H9 (cell line): ENCODE measurements around the gene CNNM3. TPM values are rescaled to one million over a fixed set of nuclear protein-coding genes. Genes with fewer than 3 reads are reported as not detected.

Experiments used
- DNase-seq: peaks from one replicate; pipeline ENCODE4 v3.0.0-alpha.2; 2017
- H2AFZ ChIP-seq: one replicate; pipeline ENCODE4 v1.6.1; 2013; ENCODE audit warnings: mild to moderate bottlenecking, low read length, control low read depth, moderate library complexity
- H2AK5ac ChIP-seq: 2 replicates; pipeline ENCODE4 v1.6.1; 2013; ENCODE audit warnings: low read length, control low read depth, mixed read lengths; ENCODE audit not compliant: insufficient read length
- H2BK120ac ChIP-seq: one replicate; pipeline ENCODE4 v1.6.1; 2013; ENCODE audit warnings: low read depth, mild to moderate bottlenecking, low read length, control low read depth, inconsistent platforms; ENCODE audit not compliant: poor library complexity, severe bottlenecking
- H2BK12ac ChIP-seq: 2 replicates; pipeline ENCODE4 v1.6.1; 2013; ENCODE audit warnings: low read length, control low read depth, mixed read lengths, low read depth; ENCODE audit not compliant: insufficient read length
- H2BK15ac ChIP-seq: 2 replicates; pipeline ENCODE4 v1.6.1; 2013; ENCODE audit warnings: low read depth, low read length, control low read depth
- H2BK20ac ChIP-seq: one replicate; pipeline ENCODE4 v1.6.1; 2013; ENCODE audit warnings: low read depth, mild to moderate bottlenecking, low read length, control low read depth, inconsistent platforms; ENCODE audit not compliant: poor library complexity, severe bottlenecking
- H2BK5ac ChIP-seq: 2 replicates; pipeline ENCODE4 v1.6.1; 2013; ENCODE audit warnings: low read length, control low read depth, mixed read lengths; ENCODE audit not compliant: insufficient read length
- H3K14ac ChIP-seq: 2 replicates; pipeline ENCODE4 v1.6.1; 2013; ENCODE audit warnings: low read length, control low read depth; ENCODE audit not compliant: insufficient read depth
- H3K18ac ChIP-seq: 2 replicates; pipeline ENCODE4 v1.6.1; 2013; ENCODE audit warnings: low read depth, mild to moderate bottlenecking, mixed read lengths, low read length, control low read depth; ENCODE audit not compliant: insufficient read length
- H3K23ac ChIP-seq: 2 replicates; pipeline ENCODE4 v1.6.1; 2013; ENCODE audit warnings: low read length, control low read depth, mixed read lengths, low read depth; ENCODE audit not compliant: insufficient read length
- H3K23me2 ChIP-seq: 2 replicates; pipeline ENCODE4 v1.6.1; 2013; ENCODE audit warnings: low read depth, mild to moderate bottlenecking, mixed read lengths, low read length, control low read depth; ENCODE audit not compliant: insufficient read length, poor library complexity, severe bottlenecking
- H3K27ac ChIP-seq: 2 replicates; pipeline ENCODE4 v1.5.1; 2013; ENCODE audit warnings: low read length, control low read depth, mixed read lengths, low read depth; ENCODE audit not compliant: insufficient read length
- H3K27me3 ChIP-seq: 2 replicates; pipeline ENCODE4 v1.6.1; 2013; ENCODE audit warnings: low read length, control low read depth, inconsistent platforms; ENCODE audit not compliant: insufficient read depth
- H3K4ac ChIP-seq: 2 replicates; pipeline ENCODE4 v1.6.1; 2013; ENCODE audit warnings: low read depth, mild to moderate bottlenecking, control low read depth, inconsistent platforms, low read length, moderate library complexity
- H3K4me1 ChIP-seq: 2 replicates; pipeline ENCODE4 v1.6.1; 2013; ENCODE audit warnings: low read length, control low read depth, inconsistent platforms; ENCODE audit not compliant: insufficient read depth
- H3K4me2 ChIP-seq: 2 replicates; pipeline ENCODE4 v1.6.1; 2013; ENCODE audit warnings: low read length, control low read depth, mixed read lengths; ENCODE audit not compliant: insufficient read length, insufficient read depth
- H3K56ac ChIP-seq: 2 replicates; pipeline ENCODE4 v1.6.1; 2013; ENCODE audit warnings: low read depth, mild to moderate bottlenecking, mixed read lengths, low read length, control low read depth; ENCODE audit not compliant: insufficient read length
- H3K79me1 ChIP-seq: 2 replicates; pipeline ENCODE4 v1.6.1; 2013; ENCODE audit warnings: low read depth, mild to moderate bottlenecking, moderate library complexity, low read length, control low read depth, inconsistent platforms; ENCODE audit not compliant: insufficient read depth, poor library complexity, severe bottlenecking
- H3K79me2 ChIP-seq: 2 replicates; pipeline ENCODE4 v1.6.1; 2013; ENCODE audit warnings: low read length, control low read depth, inconsistent platforms; ENCODE audit not compliant: insufficient read depth
- H3K9ac ChIP-seq: 2 replicates; pipeline ENCODE4 v1.6.1; 2013; ENCODE audit warnings: low read length, control low read depth, mixed read lengths; ENCODE audit not compliant: insufficient read length; ENCODE audit errors: extremely low read depth
- H3K9me3 ChIP-seq: one replicate; pipeline ENCODE4 v1.6.1; 2013; ENCODE audit warnings: low read depth, low read length, inconsistent platforms; ENCODE audit not compliant: control insufficient read depth
- H3T11ph ChIP-seq: one replicate; pipeline ENCODE4 v1.6.1; 2013; ENCODE audit warnings: mild to moderate bottlenecking, low read length, control low read depth, inconsistent platforms
- H4K20me1 ChIP-seq: one replicate; pipeline ENCODE4 v1.6.1; 2013; ENCODE audit not compliant: control insufficient read depth, insufficient read length, insufficient read depth
- H4K5ac ChIP-seq: 2 replicates; pipeline ENCODE4 v1.6.1; 2013; ENCODE audit warnings: low read depth, mild to moderate bottlenecking, mixed read lengths, low read length, control low read depth; ENCODE audit not compliant: insufficient read length
- H4K8ac ChIP-seq: replicated peaks from 2 replicates; pipeline ENCODE4 v1.6.1; 2013; ENCODE audit warnings: low read length, control low read depth, mixed read lengths, low read depth; ENCODE audit not compliant: insufficient read length
- H4K91ac ChIP-seq: 2 replicates; pipeline ENCODE4 v1.6.1; 2013; ENCODE audit warnings: low read depth, mild to moderate bottlenecking, moderate library complexity, mixed read lengths, low read length, control low read depth; ENCODE audit not compliant: insufficient read length
- H3K27ac Mint-ChIP-seq, 3 experiments: 2 replicates in 2 of 3; 3 replicates in 1 of 3; pipeline ENCODE4 v1.8.0; 2020 to 2021; ENCODE audit warnings: mixed read lengths in 3 of 3, mild to moderate bottlenecking in 1 of 3, moderate library complexity in 1 of 3
- H3K27me3 Mint-ChIP-seq: 2 replicates; pipeline ENCODE4 v1.8.0; 2021; ENCODE audit warnings: low read depth, mild to moderate bottlenecking, moderate library complexity, mixed read lengths
- H3K36me3 Mint-ChIP-seq, 3 experiments: 2 replicates in 2 of 3; 3 replicates in 1 of 3; pipeline ENCODE4 v1.8.0; 2020 to 2021; ENCODE audit warnings: low read depth in 3 of 3, mixed read lengths in 3 of 3; ENCODE audit not compliant: insufficient read depth in 1 of 3
- H3K4me1 Mint-ChIP-seq, 2 experiments: 2 replicates each; pipeline ENCODE4 v1.8.0; 2020; ENCODE audit warnings: mixed read lengths in 2 of 2
- H3K4me3 Mint-ChIP-seq, 2 experiments: 2 replicates in 1 of 2; 3 replicates in 1 of 2; pipeline ENCODE4 v1.8.0; 2020 to 2021; ENCODE audit warnings: mild to moderate bottlenecking in 2 of 2, mixed read lengths in 2 of 2, moderate library complexity in 1 of 2
- H3K9me3 Mint-ChIP-seq, 2 experiments: 2 replicates in 1 of 2; 3 replicates in 1 of 2; pipeline ENCODE4 v1.8.0; 2020; ENCODE audit warnings: mild to moderate bottlenecking in 2 of 2, mixed read lengths in 2 of 2, moderate library complexity in 1 of 2
- WGBS: extraction: QIAGEN DNeasy Blood & Tissue Kit; methylation state at CpG from one replicate; pipeline ENCODE4 v1.1.7; 2013; ENCODE audit warnings: missing lambda C conversion rate, low lambda C conversion rate, mixed read lengths; ENCODE audit not compliant: insufficient read length; ENCODE audit errors: extremely low coverage; 5-methylcytosine and 5-hydroxymethylcytosine counted together
- total RNA-seq: library from RNA; stranded (reverse); gene quantifications from 2 replicates; pipeline ENCODE4 v1.2.1, GENCODE V29; 2021
- TF ChIP-seq, protein P1 (sequence below): fragments of 200-600 bp; sonication (generic); conservative IDR thresholded peaks from 3 replicates; pipeline ENCODE4 v1.8.0; 2021; ENCODE audit warnings: antibody characterized with exemption, mild to moderate bottlenecking

Gene CNNM3
- total RNA-seq, 1 experiment from 2014 or later, result 25.0 TPM

DNA sequence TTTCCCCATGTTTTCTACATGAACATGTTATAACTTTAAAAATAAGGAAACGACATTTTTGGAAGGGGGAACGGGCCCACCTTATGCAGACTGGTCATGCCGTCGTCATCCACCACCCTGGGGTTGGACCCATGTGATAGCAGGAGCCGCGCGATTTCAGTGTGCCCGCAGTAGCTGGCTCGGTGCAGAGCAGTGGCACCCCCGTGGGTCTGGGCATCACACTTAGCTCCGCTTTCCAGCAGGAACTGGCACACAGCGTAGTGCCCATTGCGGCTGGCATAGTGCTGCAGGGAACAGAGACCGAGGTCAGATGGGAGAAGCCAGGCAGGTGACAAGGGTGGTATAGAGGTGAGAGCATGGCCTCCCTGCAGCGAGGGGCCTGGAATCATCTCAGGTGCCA, 37.3 kb downstream of the CNNM3 start:
- H2AFZ ChIP-seq, result no peak overlapping the region
- DNase-seq, result no peak
- no peak overlapping the region for H4K5ac ChIP-seq
- peaks cover 2% of the 10 kb centered on the region for H3K79me1 ChIP-seq
- no peaks in the 10 kb centered on the region for H3K9me3 Mint-ChIP-seq
- no peak overlapping the region for H4K91ac ChIP-seq
- H4K20me1 ChIP-seq, result peaks cover 2% of the 10 kb centered on the region
- H2BK120ac ChIP-seq, result no peak overlapping the region
- no peaks in the 10 kb centered on the region for H3K27me3 ChIP-seq
- H2AK5ac ChIP-seq, result no peak overlapping the region
- H3K9ac ChIP-seq, result no peak overlapping the region
- no peak overlapping the region for H2BK20ac ChIP-seq
- H3T11ph ChIP-seq, result no peak overlapping the region
- H2BK5ac ChIP-seq, result no peak overlapping the region
- peaks cover 2% of the 10 kb centered on the region; the same call in 1 of the 2 replicates for H3K79me2 ChIP-seq
- no peak overlapping the region for H3K18ac ChIP-seq
- H2BK12ac ChIP-seq, result no peak overlapping the region
- H3K36me3 Mint-ChIP-seq, result peaks cover 13 to 53% (median 29%) of the 10 kb centered on the region in 3 experiments
- H3K9me3 ChIP-seq, result no peaks in the 10 kb centered on the region
- H3K27ac ChIP-seq, result no peak overlapping the region
- H4K8ac ChIP-seq, result no peak overlapping the region
- no peak overlapping the region for H3K4me3 Mint-ChIP-seq
- peaks cover 11 to 12% of the 10 kb centered on the region in 2 experiments for H3K4me1 Mint-ChIP-seq
- peaks cover 3% of the 10 kb centered on the region for H3K23me2 ChIP-seq
- H3K27ac Mint-ChIP-seq, result no peak overlapping the region
- H3K56ac ChIP-seq, result no peak overlapping the region
- H3K4me1 ChIP-seq, result no peaks in the 10 kb centered on the region
- no peak overlapping the region for H3K14ac ChIP-seq
- no peaks in the 10 kb centered on the region; the same call in 1 of the 2 replicates for H3K27me3 Mint-ChIP-seq
- H3K23ac ChIP-seq, result no peak overlapping the region
- H3K4me2 ChIP-seq, result no peak overlapping the region
- no CpG with 5 or more reads among the region's 15 CpGs for WGBS
- H3K4ac ChIP-seq, result no peak overlapping the region
- TF ChIP-seq, protein P1, sequence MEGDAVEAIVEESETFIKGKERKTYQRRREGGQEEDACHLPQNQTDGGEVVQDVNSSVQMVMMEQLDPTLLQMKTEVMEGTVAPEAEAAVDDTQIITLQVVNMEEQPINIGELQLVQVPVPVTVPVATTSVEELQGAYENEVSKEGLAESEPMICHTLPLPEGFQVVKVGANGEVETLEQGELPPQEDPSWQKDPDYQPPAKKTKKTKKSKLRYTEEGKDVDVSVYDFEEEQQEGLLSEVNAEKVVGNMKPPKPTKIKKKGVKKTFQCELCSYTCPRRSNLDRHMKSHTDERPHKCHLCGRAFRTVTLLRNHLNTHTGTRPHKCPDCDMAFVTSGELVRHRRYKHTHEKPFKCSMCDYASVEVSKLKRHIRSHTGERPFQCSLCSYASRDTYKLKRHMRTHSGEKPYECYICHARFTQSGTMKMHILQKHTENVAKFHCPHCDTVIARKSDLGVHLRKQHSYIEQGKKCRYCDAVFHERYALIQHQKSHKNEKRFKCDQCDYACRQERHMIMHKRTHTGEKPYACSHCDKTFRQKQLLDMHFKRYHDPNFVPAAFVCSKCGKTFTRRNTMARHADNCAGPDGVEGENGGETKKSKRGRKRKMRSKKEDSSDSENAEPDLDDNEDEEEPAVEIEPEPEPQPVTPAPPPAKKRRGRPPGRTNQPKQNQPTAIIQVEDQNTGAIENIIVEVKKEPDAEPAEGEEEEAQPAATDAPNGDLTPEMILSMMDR, result no peak
- no peak overlapping the region for H2BK15ac ChIP-seq
